Measurements from ENCODE around the gene MSI2.

GRCh38 chr17:57625511-57625910 is 369.2 kb downstream of the MSI2 start:
- TF ChIP-seq ZNF274 (IDR thresholded peaks at IDR 0.05; ENCODE audit: low read depth, low read length) (no peak), YY1 (IDR thresholded peaks at IDR 0.05; ENCODE audit: insufficient read depth, insufficient read length) (no peak)
